Measurements from ENCODE around the gene ANTXR1.

- TF ChIP-seq, protein P1, sequence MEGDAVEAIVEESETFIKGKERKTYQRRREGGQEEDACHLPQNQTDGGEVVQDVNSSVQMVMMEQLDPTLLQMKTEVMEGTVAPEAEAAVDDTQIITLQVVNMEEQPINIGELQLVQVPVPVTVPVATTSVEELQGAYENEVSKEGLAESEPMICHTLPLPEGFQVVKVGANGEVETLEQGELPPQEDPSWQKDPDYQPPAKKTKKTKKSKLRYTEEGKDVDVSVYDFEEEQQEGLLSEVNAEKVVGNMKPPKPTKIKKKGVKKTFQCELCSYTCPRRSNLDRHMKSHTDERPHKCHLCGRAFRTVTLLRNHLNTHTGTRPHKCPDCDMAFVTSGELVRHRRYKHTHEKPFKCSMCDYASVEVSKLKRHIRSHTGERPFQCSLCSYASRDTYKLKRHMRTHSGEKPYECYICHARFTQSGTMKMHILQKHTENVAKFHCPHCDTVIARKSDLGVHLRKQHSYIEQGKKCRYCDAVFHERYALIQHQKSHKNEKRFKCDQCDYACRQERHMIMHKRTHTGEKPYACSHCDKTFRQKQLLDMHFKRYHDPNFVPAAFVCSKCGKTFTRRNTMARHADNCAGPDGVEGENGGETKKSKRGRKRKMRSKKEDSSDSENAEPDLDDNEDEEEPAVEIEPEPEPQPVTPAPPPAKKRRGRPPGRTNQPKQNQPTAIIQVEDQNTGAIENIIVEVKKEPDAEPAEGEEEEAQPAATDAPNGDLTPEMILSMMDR (IDR thresholded peaks at IDR 0.05), result no peak
- no peak for TF ChIP-seq POLR2A (IDR thresholded peaks at IDR 0.05)
These were observed 64.4 kb downstream of the ANTXR1 start for GRCh38 chr2:69077252-69077950.
